HEK293 (cell line): ENCODE data around the gene PDE1C.

Experiments
- CTCF ChIA-PET: fragments of 350-600 bp; formaldehyde crosslinking; extraction: SDS; loops from one replicate; lab custom pipeline; 2021; ENCODE audit warnings: antibody characterized with exemption; lab: Yijun Ruan, JAX
- POLR2A ChIA-PET: fragments of 300-600 bp; formaldehyde crosslinking; extraction: SDS; loops from one replicate; lab custom pipeline; 2020; ENCODE audit warnings: antibody characterized with exemption, inconsistent platforms; lab: Yijun Ruan, JAX
- H3K27ac ChIP-seq: fragments of 200-500 bp; sonication (Bioruptor generic); 2 replicates; pipeline ENCODE4 v1.5.1; 2014; ENCODE audit warnings: low read depth, low read length, control low read depth, inconsistent platforms; ENCODE audit errors: extremely low read depth
- H3K36me3 ChIP-seq, 2 experiments: fragments of 200-500 bp in 1 of 2; sonication (Bioruptor generic) in 1 of 2; 1 replicate in 1 of 2; 2 replicates in 1 of 2; pipeline ENCODE4 v1.5.1; 2014 to 2017; ENCODE audit warnings: inconsistent platforms in 2 of 2, low read length in 2 of 2; ENCODE audit not compliant: control insufficient read depth in 2 of 2, insufficient read depth in 1 of 2
- H3K4me1 ChIP-seq: fragments of 200-500 bp; sonication (Bioruptor generic); 2 replicates; pipeline ENCODE4 v1.5.1; 2014; ENCODE audit warnings: mild to moderate bottlenecking, low read length, inconsistent platforms; ENCODE audit not compliant: control insufficient read depth, insufficient read depth
- H3K4me3 ChIP-seq: 2 replicates; pipeline ENCODE4 v1.5.1; 2011; ENCODE audit warnings: low read depth, mild to moderate bottlenecking, control low read depth, low read length, moderate library complexity
- H3K9me3 ChIP-seq: fragments of 200-500 bp; sonication (Bioruptor generic); 2 replicates; pipeline ENCODE4 v1.5.1; 2014; ENCODE audit warnings: low read depth, low read length, inconsistent platforms; ENCODE audit not compliant: control insufficient read depth, insufficient read depth
- GLIS2 ChIP-seq: fragments of 450-650 bp; formaldehyde crosslinking; IDR thresholded peaks from 2 replicates; pipeline ENCODE4 v1.5.1; 2016; ENCODE audit warnings: missing biosample characterization, missing genetic modification characterization
- HOXD13 ChIP-seq: sonication (generic); formaldehyde crosslinking; IDR thresholded peaks from 2 replicates; pipeline ENCODE4 v1.8.0; 2022; ENCODE audit warnings: missing genetic modification reagents, borderline replicate concordance
- KLF7 ChIP-seq: fragments of 450-650 bp; formaldehyde crosslinking; IDR thresholded peaks from 2 replicates; pipeline ENCODE4 v1.5.1; 2016; ENCODE audit warnings: missing biosample characterization, missing genetic modification characterization, borderline replicate concordance
- SP3 ChIP-seq: fragments of 450-650 bp; formaldehyde crosslinking; IDR thresholded peaks from 2 replicates; pipeline ENCODE4 v1.5.1; 2016; ENCODE audit warnings: missing biosample characterization, missing genetic modification characterization
- TRIM28 ChIP-seq: IDR thresholded peaks from 2 replicates; pipeline ENCODE4 v1.6.1; 2011; ENCODE audit warnings: low read length, control low read depth, borderline replicate concordance
- ZBTB20 ChIP-seq: fragments of 450-650 bp; formaldehyde crosslinking; IDR thresholded peaks from 2 replicates; pipeline ENCODE4 v1.5.1; 2016; ENCODE audit warnings: missing biosample characterization, missing genetic modification characterization
- ZEB2 ChIP-seq: fragments of 450-650 bp; formaldehyde crosslinking; IDR thresholded peaks from 2 replicates; pipeline ENCODE4 v1.5.1; 2016; ENCODE audit warnings: missing biosample characterization, missing genetic modification characterization
- ZNF223 ChIP-seq: fragments of 450-650 bp; formaldehyde crosslinking; IDR thresholded peaks from 2 replicates; pipeline ENCODE4 v1.5.1; 2016; ENCODE audit warnings: missing biosample characterization, missing genetic modification characterization
- ZNF248 ChIP-seq: fragments of 450-650 bp; formaldehyde crosslinking; IDR thresholded peaks from 2 replicates; pipeline ENCODE4 v1.5.1; 2017; ENCODE audit warnings: missing biosample characterization, missing genetic modification characterization
- ZNF354C ChIP-seq: fragments of 450-650 bp; formaldehyde crosslinking; IDR thresholded peaks from 2 replicates; pipeline ENCODE4 v1.5.1; 2016; ENCODE audit warnings: missing biosample characterization, missing genetic modification characterization, low read depth, borderline replicate concordance
- ZNF366 ChIP-seq: fragments of 450-650 bp; formaldehyde crosslinking; conservative IDR thresholded peaks from 2 replicates; pipeline ENCODE4 v1.5.1; 2016; ENCODE audit warnings: missing biosample characterization, missing genetic modification characterization
- ZNF518A ChIP-seq: fragments of 450-650 bp; formaldehyde crosslinking; conservative IDR thresholded peaks from 2 replicates; pipeline ENCODE4 v1.5.1; 2016; ENCODE audit warnings: low read depth, missing biosample characterization, missing genetic modification characterization
- ZNF544 ChIP-seq: fragments of 450-650 bp; formaldehyde crosslinking; IDR thresholded peaks from 2 replicates; pipeline ENCODE4 v1.5.0; 2017; ENCODE audit warnings: missing biosample characterization, missing genetic modification characterization
- ZNF585B ChIP-seq: fragments of 450-650 bp; formaldehyde crosslinking; IDR thresholded peaks from 2 replicates; pipeline ENCODE4 v1.5.1; 2016; ENCODE audit warnings: missing biosample characterization, missing genetic modification characterization
- ZNF626 ChIP-seq: fragments of 450-650 bp; sonication (Bioruptor Pico); formaldehyde crosslinking; IDR thresholded peaks from 2 replicates; pipeline ENCODE4 v1.5.1; 2018; ENCODE audit warnings: missing biosample characterization, missing genetic modification characterization, inconsistent platforms
- ZNF692 ChIP-seq: fragments of 450-650 bp; formaldehyde crosslinking; IDR thresholded peaks from 2 replicates; pipeline ENCODE4 v1.5.1; 2016; ENCODE audit warnings: missing biosample characterization, missing genetic modification characterization
- ZNF791 ChIP-seq: fragments of 450-650 bp; formaldehyde crosslinking; IDR thresholded peaks from 2 replicates; pipeline ENCODE4 v1.5.1; 2016; ENCODE audit warnings: missing biosample characterization, missing genetic modification characterization
- ZNF843 ChIP-seq: fragments of 450-650 bp; formaldehyde crosslinking; IDR thresholded peaks from 2 replicates; pipeline ENCODE4 v1.5.1; 2016; ENCODE audit warnings: missing biosample characterization, missing genetic modification characterization
- ZSCAN5A ChIP-seq: fragments of 450-650 bp; formaldehyde crosslinking; IDR thresholded peaks from 2 replicates; pipeline ENCODE4 v1.5.1; 2016; ENCODE audit warnings: missing biosample characterization, missing genetic modification characterization

The PDE1C gene

GRCh38 chr7:32056767-32057166, 13.4 kb downstream of the PDE1C start (continued):
- no peak for TF ChIP-seq ZSCAN5A (tag by site-specific recombination)
- TF ChIP-seq ZNF626 (tag by site-specific recombination) = no peak
- no peak for TF ChIP-seq SP3 (tag by site-specific recombination)
- TF ChIP-seq ZNF248 = no peak

GRCh38 chr7:32053204-32053603, 17.0 kb downstream of the PDE1C start:
- ChIA-PET CTCF (no interaction called here), POLR2A (no interaction called here)
- Histone ChIP-seq H3K9me3 (no peaks in the 10 kb centered on the region), H3K36me3 (no peaks in the 10 kb centered on the region), H3K4me3 (no peak overlapping the region), H3K4me1 (no peaks in the 10 kb centered on the region; the same call in 1 of the 2 replicates), H3K27ac (no peak overlapping the region)
- TF ChIP-seq ZNF354C (tag by site-specific recombination) (no peak), ZNF692 (tag by site-specific recombination) (no peak), ZNF791 (no peak), ZNF223 (tag by site-specific recombination) (no peak), ZNF585B (no peak), GLIS2 (tag by site-specific recombination) (no peak), KLF7 (tag by site-specific recombination) (no peak), ZEB2 (tag by site-specific recombination) (no peak)

- Histone ChIP-seq H3K27ac (no peak overlapping the region), H3K4me1 (no peaks in the 10 kb centered on the region; the same call in 1 of the 2 replicates), H3K36me3 (no peaks in the 10 kb centered on the region), H3K9me3 (no peaks in the 10 kb centered on the region), H3K4me3 (no peak overlapping the region)
- TF ChIP-seq ZNF366 (tag by site-specific recombination) = no peak
- TF ChIP-seq TRIM28 = peak; percentile 86
- no peak for TF ChIP-seq ZBTB20 (tag by site-specific recombination)
- ChIA-PET POLR2A (no interaction called here), CTCF (interaction anchor here (1.8 kb wide), 1 partner anchor 11 kb away, joined by 5 read pairs; no protein-coding TSS in a partner anchor)
Observed at GRCh38 chr7:32051128-32051527, 19.1 kb downstream of the PDE1C start.

GRCh38 chr7:32049599-32049998, 20.6 kb downstream of the PDE1C start:
- TF ChIP-seq ZNF544 (tag by site-specific recombination) = no peak
- no peak for TF ChIP-seq ZNF518A (tag by site-specific recombination)
- no peak for TF ChIP-seq HOXD13 (CRISPR knock-in tag)
- TF ChIP-seq ZNF354C (tag by site-specific recombination) = no peak
- no peak for TF ChIP-seq ZNF843
- no peak overlapping the region for H3K27ac ChIP-seq

More at GRCh38 chr7:32049599-32049998, 20.6 kb downstream of the PDE1C start:
- Histone ChIP-seq H3K4me3 (no peak overlapping the region), H3K9me3 (no peaks in the 10 kb centered on the region), H3K4me1 (no peaks in the 10 kb centered on the region; the same call in 1 of the 2 replicates), H3K36me3 (no peaks in the 10 kb centered on the region)
- POLR2A ChIA-PET = no interaction called here
- CTCF ChIA-PET = no interaction called here
